Measurements from ENCODE around the gene SCIN.

Gene SCIN

DNA sequence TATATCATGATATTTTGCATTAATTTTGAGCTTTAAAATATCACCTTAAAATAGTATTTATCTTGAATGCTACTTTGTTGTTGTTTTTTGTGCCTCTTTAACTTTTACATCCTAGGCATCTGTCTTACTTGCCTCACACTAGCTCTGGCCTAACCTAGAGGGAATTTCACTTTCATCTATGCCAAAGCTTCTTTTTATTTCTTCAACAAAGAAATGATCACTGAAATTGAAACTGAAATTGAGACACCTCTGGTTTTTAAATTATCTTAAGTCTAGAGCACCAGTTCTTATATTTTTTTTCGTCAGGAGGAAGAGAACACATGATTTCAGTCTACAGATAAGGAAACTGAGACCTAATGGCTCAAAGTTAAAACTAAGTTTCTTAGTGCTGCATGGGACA, 3.5 kb upstream of the SCIN start:
- DNase-seq (ENCODE audit: low spot score) = no peak

DNA sequence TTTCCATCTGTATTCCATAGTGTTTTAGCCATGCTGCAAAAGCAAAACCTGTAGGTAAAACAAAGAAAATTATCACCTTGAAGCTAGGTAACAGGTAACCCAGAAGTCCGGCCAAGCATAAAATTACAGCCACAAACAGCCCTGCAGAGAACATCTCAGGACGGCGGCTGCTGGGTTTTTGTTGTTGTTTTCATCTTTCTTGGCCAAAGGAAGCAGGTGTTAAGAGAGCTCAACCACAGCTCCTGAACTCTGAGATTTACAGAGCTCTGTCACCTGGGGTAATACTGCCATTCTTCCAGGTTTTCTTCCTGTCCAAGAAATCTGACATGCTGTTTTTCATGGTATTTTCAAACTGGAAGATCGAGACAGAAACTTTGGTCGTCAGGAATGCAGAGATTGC, 847 bp upstream of the SCIN start:
- no peak for DNase-seq (ENCODE audit: low spot score)

DNA sequence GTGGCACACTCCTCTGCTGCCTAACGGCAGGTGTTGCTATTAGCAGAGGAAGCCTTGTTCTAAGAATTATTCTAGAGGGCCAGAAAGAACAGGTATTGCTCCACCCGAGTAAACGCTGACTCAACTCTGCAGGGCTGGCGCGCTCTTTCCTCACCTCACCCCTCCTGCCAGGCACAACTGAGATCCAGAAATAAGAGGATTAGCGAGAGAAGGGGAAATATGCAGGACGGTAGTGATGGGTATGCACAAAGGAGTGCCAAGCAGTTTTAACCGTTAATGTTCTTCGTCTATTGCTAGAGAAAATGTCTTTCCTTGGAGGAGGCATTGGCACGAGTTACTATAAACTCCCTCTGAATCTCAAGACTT, 369 bp upstream of the SCIN start:
- no peak for DNase-seq (ENCODE audit: low spot score)

DNA sequence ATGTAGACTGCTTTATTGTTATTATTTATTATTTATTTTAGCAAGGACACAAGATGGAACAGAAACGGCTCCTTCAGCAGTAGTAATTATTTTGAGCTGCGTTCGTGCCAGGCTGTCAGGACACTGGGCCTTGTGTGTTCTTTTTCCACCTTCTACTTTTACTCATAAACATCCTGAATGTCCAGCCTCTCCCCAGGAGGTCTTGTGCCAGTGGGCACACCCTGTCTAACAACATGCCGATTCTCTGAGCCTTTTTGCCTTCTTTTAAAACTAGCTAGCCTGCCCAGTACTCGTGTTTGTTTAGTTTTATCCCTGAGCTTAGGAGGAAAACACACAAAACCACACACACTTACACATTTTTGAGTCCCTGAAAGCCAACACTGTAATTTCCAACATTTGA, 1.2 kb downstream of the SCIN start:
- DNase-seq (ENCODE audit: low spot score) = no peak

DNA sequence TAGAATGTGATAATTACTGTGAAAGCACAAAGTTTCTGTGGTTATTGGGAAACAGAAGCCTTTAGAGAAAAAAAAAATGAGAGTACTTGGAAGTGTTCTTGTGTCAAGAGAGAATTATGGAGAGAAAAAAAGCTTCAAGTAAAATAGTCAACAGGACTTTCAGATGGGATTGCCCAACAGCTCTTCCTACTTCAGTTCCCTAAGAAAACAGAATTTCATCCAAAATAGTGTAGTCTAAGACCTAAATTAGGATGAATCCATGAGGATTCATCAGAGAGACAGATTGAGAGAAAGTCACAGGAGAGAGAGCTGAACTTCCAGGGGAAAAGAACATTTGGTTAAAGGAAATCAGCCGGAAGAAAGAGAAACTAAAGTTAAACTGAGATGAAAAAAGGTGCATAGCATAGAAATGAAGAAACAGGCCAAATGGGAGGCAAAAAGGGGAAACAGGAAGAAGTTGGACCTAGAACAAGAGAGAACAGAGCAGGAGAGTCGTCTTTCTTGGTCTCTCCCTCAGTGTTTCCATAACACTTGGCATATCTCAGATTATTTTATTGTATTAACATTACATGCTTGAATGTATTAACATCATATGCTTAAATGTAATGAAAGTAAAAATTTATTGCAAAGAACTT, 2.5 kb downstream of the SCIN start:
- no peak for DNase-seq (ENCODE audit: low spot score)

DNA sequence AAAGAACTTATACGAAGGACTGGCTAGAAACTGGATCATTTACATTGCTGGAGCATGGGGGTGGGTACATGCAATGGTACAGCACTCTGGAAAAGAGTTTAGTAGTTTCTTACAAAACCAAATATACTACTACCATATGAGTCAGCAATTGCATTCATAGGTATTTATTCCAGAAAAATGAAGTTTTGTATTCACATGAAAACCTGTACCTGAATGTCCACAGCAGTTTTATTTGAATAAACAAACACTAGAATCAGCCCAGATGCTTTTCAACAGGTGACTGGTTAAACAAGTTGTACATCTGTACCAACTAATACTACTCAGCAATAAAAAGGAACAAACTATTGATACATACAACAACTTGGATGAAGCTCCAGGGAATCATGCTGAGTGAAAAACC, 3.4 kb downstream of the SCIN start:
- no peak for DNase-seq (ENCODE audit: low spot score)

DNA sequence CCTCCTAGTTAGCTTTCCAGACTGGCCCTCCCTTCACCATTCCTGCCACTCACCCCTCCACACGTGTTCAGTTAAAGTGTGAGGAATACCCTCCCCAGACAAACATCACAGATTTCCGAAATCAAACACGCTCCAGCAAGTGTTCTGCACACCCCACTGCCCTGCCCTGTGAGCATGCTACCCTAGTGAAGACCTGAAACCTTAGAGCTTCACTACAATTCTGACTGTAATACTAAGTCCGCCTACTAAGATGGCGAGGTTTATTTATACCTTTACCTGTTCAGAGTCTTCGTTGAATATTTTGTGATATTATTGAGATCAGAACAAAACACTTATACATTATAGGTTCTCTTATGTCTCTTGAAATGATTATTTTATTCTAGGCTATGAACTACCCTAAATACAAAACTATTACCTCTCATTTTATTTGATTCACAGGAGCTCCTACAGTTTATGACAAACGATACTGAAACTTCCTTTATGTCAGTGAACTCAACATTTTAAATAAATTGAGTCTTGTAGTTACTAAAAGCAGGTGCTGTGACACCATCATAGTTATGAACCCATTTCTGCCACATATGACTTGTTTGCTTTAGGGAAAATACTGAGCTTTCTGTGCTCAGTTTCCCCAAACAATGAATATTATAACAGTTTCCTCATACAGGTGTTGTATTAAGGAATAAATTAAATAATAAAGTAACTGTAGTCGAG, 8.6 kb downstream of the SCIN start:
- no peak for DNase-seq (ENCODE audit: low spot score)

DNA sequence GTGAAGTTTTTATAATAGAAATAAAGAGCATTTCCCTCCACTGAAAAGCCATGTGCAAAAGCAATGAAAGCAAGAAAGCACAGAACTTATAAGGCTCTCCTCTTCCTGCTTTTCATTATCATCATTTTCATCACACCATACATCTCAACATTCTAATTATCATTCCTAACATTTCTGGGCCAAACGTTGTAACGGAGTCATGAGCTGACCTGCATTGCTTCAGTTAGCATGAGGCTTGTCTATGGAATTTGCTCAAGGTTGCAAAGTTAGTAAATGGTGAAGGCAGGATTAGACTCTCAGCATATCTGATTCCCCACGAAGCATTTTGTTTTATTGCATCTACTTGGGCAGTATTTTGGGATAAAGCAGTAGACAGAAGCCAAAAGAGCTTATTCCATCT, 11.4 kb downstream of the SCIN start:
- no peak for DNase-seq (ENCODE audit: low spot score)

DNA sequence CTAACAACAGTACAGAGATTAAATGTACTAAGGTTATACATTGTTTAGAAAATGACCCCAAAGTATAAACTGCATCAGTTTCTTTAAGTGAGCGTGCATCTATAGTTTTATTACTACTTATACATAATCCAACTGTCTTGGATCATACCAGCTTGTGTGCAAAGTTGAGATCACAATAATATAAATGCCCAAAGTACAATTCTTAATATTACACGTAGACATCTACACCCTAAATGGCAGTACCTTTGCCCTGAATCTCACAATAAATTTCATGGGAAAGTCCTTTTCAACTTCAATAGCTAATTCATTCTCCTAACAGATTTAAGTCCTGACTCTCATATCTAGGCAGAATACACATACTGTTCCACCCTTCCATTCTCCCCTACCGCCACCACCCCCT, 11.8 kb downstream of the SCIN start:
- DNase-seq (ENCODE audit: low spot score) = no peak

DNA sequence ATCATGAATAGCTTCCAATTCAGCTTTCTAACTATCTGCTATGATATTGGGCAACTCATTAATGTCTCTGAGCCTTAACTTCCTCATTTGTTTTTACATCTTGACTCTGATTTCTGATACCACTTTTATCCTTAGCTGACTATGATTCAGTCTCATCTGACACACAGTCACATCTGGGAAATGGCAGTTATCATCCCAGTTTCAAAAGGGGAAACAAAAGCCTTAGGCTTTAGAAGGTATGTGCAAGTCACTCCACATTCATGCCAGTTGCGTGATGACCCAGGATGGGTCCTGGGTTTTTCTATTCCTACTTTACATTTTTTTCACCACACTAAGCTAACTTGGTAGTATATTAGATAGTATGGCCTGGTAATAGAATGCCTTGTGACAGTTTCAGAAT, 12.7 kb downstream of the SCIN start:
- DNase-seq (ENCODE audit: low spot score) = no peak

DNA sequence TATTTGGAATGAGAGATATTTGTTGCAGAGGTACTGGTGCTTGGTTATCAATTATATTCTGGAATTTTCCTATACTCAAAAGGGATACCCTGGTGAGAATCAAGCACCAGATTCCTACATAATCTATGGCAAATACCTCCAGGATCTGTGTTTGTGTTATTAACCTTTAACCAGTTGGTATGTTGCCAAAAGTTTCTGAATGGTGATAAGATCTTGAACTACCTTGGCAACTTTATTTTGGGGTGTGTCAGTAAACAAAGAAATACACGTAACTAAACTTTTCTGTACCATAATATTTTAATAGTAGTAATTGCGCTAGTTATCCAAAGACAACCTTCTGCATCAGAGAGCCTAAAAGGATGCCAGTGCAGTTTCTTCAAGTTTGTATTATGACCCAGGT, 13.4 kb downstream of the SCIN start:
- no peak for DNase-seq (ENCODE audit: low spot score)

DNA sequence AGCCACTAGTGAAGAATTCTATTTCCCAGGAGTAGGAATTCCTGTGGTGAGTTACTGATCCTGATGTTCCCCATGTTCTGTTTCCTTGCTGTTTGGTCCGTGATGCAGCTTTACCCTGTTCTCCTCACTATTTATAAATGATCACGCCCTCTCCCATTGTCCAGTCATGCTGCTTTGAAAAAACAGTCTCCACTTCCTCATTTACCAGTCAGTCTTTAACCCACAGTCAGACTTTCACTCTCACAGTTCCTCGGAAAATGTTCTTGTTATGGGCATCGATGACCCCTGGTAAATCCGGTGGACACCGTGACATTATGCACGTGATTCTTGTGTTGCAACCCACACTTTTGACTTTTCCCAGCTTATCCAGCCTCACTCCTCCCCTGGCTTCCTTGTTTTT, 14.4 kb downstream of the SCIN start:
- DNase-seq (ENCODE audit: low spot score) = no peak

DNA sequence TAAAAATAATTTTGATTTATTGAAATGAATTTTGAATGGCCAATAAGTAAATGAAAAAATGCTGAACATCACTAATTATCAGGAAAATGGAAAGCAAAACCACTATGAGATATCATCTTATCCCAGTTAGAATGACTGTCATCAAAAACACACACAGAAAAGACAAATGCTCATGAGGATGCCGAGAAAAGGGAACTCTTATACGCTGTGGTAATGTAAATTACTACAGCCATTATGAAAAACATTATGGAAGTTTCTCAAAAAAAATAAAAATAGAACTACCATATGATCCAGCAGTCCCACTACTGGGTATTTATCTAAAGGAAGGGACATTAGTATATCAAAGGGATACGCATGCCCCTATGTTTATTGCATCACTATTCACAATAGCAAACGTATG, 15.8 kb downstream of the SCIN start:
- DNase-seq (ENCODE audit: low spot score) = no peak

DNA sequence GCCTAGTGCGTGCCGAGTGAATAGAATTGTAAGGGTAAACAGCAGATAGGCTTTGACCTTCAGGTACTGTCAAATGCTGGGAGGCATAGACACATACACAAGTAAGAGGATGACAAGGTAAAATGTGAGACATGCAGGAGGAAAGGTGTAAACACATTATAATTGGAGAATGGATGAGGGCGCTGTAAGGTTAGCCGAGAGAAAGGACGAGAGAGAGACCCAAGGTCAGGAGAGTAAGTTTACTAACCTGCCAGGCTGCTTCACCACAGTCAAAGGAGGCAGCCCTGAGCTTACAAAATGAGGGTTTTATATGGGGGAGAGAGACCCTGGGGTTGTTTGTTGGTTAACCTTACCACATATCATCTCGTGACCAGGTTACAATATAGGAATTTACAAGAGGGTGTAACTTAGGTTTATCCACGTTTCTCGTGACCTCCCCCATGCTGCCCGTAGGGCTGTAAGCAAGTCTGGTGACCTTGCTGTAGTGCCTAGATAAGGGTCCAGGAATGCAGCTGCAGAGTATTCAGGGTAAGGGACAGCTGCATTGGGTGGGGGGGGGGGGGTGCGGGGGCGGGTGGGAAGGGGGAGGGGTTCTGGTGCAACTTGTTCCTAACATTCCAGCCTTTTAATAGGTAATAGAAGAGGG, 17.9 kb downstream of the SCIN start:
- DNase-seq (ENCODE audit: low spot score) = no peak

DNA sequence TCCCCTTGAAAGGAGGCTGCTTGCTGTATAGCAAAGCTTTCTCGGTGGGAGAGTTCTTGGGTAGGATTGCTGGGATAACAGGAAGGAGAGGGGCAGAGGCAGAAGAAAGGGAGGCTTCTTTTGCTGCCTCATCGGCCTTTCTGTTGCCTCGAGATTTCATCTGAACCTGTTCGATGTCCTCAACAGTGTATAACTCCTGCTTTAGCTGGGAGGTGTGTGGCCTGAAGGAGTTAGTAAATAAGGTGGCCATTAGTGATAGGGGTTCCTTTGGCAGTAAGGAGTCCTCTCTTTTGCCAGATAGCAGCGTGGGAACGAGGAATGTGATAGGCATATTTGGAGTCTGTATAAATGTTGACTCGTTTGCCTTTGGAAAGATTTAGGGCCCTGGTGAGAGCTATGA, 20.0 kb downstream of the SCIN start:
- DNase-seq (ENCODE audit: low spot score) = no peak

DNA sequence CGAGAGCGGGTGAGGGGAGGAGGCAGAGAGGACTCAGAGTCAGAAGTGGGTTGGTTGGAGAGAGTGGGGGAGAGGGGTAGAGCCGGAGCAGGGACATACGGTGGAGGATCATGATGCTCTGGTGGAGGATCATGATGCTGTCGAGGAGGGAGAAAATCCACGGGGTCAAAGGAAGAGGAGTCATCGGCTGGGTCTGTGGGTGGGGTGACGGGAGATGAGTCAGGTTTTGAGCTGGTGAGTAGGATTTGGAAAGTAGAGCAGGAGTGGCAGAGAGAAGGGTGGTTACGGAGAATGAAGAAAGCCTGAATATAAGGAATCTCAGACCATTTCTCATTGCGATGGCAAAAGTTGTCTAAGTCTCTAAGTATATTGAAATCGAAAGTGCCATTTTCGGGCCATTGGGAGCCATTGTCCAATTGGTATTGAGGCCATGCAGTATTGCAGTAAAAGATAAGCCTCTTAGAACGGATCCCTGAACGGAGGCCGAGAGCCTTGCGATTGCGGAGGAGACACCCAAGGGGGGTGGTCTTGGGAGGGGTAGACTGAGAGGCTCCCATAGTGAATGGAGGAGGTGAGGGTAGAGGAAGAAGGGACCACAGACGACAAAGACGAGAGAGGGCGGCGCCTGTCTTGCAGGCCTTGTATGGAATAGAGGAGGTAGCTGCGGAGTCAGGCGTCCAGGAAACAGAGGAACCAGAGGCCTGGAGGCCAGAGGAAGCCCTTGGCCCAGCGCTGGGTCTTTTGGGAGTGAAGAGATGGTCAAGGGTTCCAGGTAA, 23.8 kb downstream of the SCIN start:
- no peak for DNase-seq (ENCODE audit: low spot score)

DNA sequence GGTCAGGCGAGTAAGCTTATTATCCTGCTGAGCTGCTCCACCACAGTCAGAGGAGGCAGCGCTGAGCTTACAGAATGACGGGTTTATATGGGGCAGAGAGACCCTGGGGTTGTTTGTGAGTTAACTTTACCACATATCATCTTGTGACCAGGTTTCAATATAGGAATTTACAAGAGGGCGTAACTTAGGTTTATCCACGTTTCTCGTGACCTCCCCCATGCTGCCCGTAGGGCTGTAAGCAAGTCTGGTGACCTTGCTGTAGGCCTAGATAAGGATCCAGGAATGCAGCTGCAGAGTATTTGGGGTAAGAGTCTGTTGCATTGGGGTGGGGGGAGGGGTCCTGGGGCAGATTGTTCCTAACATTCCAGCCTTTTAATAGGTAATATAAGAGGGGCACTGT, 24.6 kb downstream of the SCIN start:
- DNase-seq (ENCODE audit: low spot score) = no peak

DNA sequence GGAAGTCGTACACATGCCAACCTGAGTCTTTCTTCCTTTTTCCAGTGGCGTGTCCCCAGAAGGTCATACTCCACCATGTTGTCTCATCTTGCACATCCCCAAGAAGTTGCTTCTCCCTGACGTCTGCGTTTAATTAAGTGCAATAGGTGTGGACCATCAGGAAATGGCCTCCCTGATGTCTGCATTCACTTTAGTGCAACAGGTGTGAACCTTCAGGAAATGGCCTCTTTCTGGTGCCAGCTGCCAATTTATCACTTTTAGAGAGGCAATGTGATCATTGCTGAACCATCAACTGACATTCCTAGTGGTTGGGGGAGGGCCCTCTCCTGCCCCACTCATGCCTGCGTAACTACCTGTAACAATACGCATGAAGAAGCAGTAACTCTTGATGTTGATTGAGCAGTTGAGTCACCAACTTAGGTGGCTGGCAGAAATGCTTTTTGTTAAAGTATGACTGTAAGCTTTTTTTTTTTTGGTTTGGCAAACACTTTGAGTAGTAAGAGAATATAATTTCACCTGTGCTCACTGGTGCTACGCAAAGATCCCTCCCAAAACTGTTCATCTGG, 25.8 kb downstream of the SCIN start:
- DNase-seq (ENCODE audit: low spot score) = no peak

DNA sequence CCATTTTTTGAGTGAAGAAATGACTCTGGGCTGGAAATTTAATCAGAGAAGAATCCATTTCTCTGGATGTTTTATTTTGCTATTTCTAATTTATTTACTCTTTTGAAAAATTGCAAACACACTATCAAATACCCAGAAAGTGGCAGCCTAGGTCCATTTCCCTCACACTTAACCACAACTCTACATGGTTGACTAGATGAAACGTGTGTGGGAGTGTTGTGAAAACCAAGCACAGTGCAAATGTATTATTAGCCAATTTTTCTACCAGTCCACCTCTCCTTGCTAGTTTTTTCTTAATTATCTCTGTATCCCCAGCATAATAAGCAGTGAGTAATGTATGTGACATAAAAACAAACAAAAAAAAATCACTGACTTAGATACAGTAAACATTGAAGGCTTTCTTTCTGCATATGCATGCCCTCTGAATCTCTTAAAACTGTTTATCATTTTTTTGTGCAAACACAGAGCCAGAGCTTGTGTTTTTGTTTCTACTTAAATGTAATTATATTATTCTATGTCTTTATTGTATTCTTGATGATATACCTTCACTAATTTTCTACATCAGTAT, 30.9 kb downstream of the SCIN start:
- no peak for DNase-seq (ENCODE audit: low spot score)

DNA sequence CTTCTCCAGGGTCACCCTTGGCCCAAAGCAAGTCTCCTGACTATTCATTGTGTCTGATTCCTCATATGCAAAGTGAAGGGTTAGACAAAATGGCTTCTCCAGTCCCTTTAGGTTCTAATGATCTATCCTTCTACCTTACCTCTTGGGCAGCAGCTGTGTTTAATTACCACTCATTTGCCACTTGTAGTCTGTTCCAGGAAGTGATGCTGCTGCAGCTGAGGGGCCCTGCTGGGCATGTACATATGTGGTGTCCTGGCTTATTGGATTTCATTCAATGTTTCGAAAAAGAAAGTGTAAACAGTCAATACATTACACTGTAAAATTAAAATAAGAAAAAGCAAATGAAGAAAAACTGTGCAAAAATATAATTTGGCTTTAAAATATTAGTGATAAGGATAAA, 36.6 kb downstream of the SCIN start:
- DNase-seq (ENCODE audit: low spot score) = no peak

DNA sequence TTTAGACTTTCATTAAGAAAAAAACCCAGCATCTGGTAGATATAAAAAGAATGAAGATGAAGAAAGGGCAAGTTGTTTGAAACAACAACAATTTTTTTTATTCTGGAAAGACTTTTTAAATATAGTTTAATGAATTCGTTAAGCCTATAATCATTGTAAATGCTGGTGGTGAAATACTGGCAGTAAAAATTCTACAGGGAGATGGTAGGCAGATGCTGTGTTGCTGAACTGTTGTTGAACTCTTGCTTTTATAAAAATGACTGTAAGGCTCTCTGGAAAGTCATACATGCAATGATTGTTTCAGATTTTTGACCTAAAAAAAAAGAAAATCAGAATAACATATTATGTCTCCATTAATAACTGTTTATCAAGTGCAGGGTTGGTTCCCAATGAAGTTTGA, 39.0 kb downstream of the SCIN start:
- DNase-seq (ENCODE audit: low spot score) = no peak

DNA sequence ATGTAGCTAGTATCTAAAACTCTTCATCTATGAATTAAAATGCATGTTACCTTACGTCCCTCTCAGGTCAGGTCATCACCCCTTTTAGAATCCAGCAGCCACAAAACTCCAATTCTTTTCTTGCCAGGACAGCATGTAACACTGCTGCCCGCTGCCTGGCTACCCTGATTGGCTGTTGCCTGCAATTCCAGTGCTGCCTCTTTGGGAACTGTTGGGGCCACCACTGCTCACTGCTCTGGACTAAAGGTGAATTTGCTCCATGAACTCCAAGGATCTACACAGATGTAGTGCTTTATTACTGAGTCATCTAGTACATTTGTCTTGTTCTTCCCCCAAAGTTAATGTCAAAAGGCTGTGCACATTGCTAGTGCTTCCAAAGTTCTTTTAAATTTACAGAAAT, 40.4 kb downstream of the SCIN start:
- DNase-seq (ENCODE audit: low spot score) = no peak

Measured in ecto neural progenitor cell (in vitro differentiated cells).